Vagina (tissue), 2 donors: Measurements from ENCODE around the gene PHACTR2. TPM values are rescaled to one million over a fixed set of nuclear protein-coding genes. Genes with fewer than 3 reads are reported as not detected.

ENCODE experiments used
- DNase-seq, 2 donors: peaks; one replicate each; pipeline ENCODE4 v3.0.0-alpha.2; 2017; ENCODE audit errors: extremely low spot score in 2 of 2
- H3K27ac ChIP-seq: fragments of 200-600 bp; sonication (generic); one replicate; pipeline ENCODE4 v1.5.1; 2019
- H3K27me3 ChIP-seq: fragments of 200-600 bp; sonication (generic); one replicate; pipeline ENCODE4 v1.5.1; 2019
- H3K36me3 ChIP-seq, 2 donors: fragments of 200-600 bp; sonication (generic); one replicate each; pipeline ENCODE4 v1.5.1; 2017 to 2019
- H3K4me1 ChIP-seq: fragments of 200-600 bp; sonication (generic); one replicate; pipeline ENCODE4 v1.5.1; 2019
- H3K4me3 ChIP-seq, 2 donors: fragments of 200-600 bp; sonication (generic); 1 replicate in 1 of 2; 2 replicates in 1 of 2; pipeline ENCODE4 v1.5.1; 2016 to 2019
- H3K9me3 ChIP-seq: fragments of 200-600 bp; sonication (generic); one replicate; pipeline ENCODE4 v1.5.1; 2019
- CTCF ChIP-seq, 3 experiments: fragments of 450-650 bp in 2 of 3; fragments of 200-600 bp in 1 of 3; sonication (generic) in 1 of 3; IDR thresholded peaks; one replicate each; pipeline ENCODE4 v1.5.1; 2017 to 2019; ENCODE audit warnings: antibody characterized with exemption in 3 of 3, mild to moderate bottlenecking in 2 of 3, moderate library complexity in 2 of 3
- POLR2A ChIP-seq, 2 donors: fragments of 450-650 bp; IDR thresholded peaks; one replicate each; pipeline ENCODE4 v1.6.1; 2017; ENCODE audit warnings: antibody characterized with exemption in 2 of 2, mild to moderate bottlenecking in 2 of 2, moderate library complexity in 2 of 2
- POLR2AphosphoS5 ChIP-seq, 2 donors: sonication (generic); formaldehyde crosslinking; IDR thresholded peaks; one replicate each; pipeline ENCODE4 v1.9.0; 2017; ENCODE audit warnings: antibody characterized with exemption in 2 of 2, mild to moderate bottlenecking in 2 of 2, low read depth in 1 of 2; ENCODE audit not compliant: insufficient read depth in 1 of 2
- intact Hi-C: fragments of 100-400 bp; cut with DNase I; formaldehyde crosslinking; loops from one replicate; pipeline ENCODE4 v1.15.1; 2023
- total RNA-seq: library from RNA; depleted of rRNA; stranded (reverse); fragments of >200 nt; gene quantifications from one replicate; pipeline ENCODE4 v1.2.3, GENCODE V29; 2016

The PHACTR2 gene
- total RNA-seq, 1 donor from 2014 or later, result 61.6 TPM

GRCh38 chr6:143689852-143690251 lies 12.1 kb downstream of the PHACTR2 start:
- no peaks in the 10 kb centered on the region for H3K27me3 ChIP-seq
- H3K36me3 ChIP-seq, result no peaks in the 10 kb centered on the region
- H3K4me1 ChIP-seq, result peaks cover 9% of the 10 kb centered on the region
- H3K9me3 ChIP-seq, result no peaks in the 10 kb centered on the region
- no peak overlapping the region for H3K27ac ChIP-seq
- no peak overlapping the region for H3K4me3 ChIP-seq
- intact Hi-C loops, result no loop called here
- DNase-seq, result no peak
- TF ChIP-seq POLR2AphosphoS5 (IDR thresholded peaks at IDR 0.05; ENCODE audit: insufficient read depth in 1 of 2, low read depth in 1 of 2), result no peak
- TF ChIP-seq CTCF (IDR thresholded peaks at IDR 0.05), result no peak
- TF ChIP-seq POLR2A (IDR thresholded peaks at IDR 0.05), result no peak

GRCh38 chr6:143691155-143691554 lies 13.4 kb downstream of the PHACTR2 start:
- Histone ChIP-seq H3K9me3 (no peaks in the 10 kb centered on the region), H3K27me3 (no peaks in the 10 kb centered on the region), H3K4me3 (no peak overlapping the region), H3K27ac (no peak overlapping the region), H3K36me3 (no peaks in the 10 kb centered on the region), H3K4me1 (peaks cover 22% of the 10 kb centered on the region)
- DNase-seq, result no peak
- intact Hi-C loops, result no loop called here
- no peak for TF ChIP-seq POLR2AphosphoS5 (IDR thresholded peaks at IDR 0.05; ENCODE audit: insufficient read depth in 1 of 2, low read depth in 1 of 2)
- no peak for TF ChIP-seq CTCF (IDR thresholded peaks at IDR 0.05)
- no peak for TF ChIP-seq POLR2A (IDR thresholded peaks at IDR 0.05)

GRCh38 chr6:143691900-143692636 lies 14.3 kb downstream of the PHACTR2 start:
- intact Hi-C loops, result no loop called here
- DNase-seq, result no peak
- H3K4me3 ChIP-seq, result no peak overlapping the region
- H3K9me3 ChIP-seq, result no peaks in the 10 kb centered on the region
- H3K36me3 ChIP-seq, result no peaks in the 10 kb centered on the region
- H3K4me1 ChIP-seq, result peaks cover 23% of the 10 kb centered on the region
- no peaks in the 10 kb centered on the region for H3K27me3 ChIP-seq
- TF ChIP-seq POLR2AphosphoS5 (IDR thresholded peaks at IDR 0.05; ENCODE audit: insufficient read depth in 1 of 2, low read depth in 1 of 2) (no peak), CTCF (IDR thresholded peaks at IDR 0.05) (no peak), POLR2A (IDR thresholded peaks at IDR 0.05) (no peak)
- no peak overlapping the region for H3K27ac ChIP-seq

- Histone ChIP-seq H3K9me3 (no peaks in the 10 kb centered on the region), H3K4me3 (no peak overlapping the region), H3K4me1 (peaks cover 27% of the 10 kb centered on the region), H3K27me3 (no peaks in the 10 kb centered on the region), H3K27ac (no peak overlapping the region), H3K36me3 (no peaks in the 10 kb centered on the region)
- intact Hi-C loops, result no loop called here
- DNase-seq, result no peak
- TF ChIP-seq CTCF (IDR thresholded peaks at IDR 0.05), result no peak
- TF ChIP-seq POLR2AphosphoS5 (IDR thresholded peaks at IDR 0.05; ENCODE audit: insufficient read depth in 1 of 2, low read depth in 1 of 2), result no peak
- TF ChIP-seq POLR2A (IDR thresholded peaks at IDR 0.05), result no peak
Observed at GRCh38 chr6:143692696-143693095, 14.9 kb downstream of the PHACTR2 start.

- Histone ChIP-seq H3K36me3 (no peaks in the 10 kb centered on the region), H3K9me3 (no peaks in the 10 kb centered on the region), H3K4me3 (no peak overlapping the region), H3K27me3 (no peaks in the 10 kb centered on the region), H3K27ac (no peak overlapping the region), H3K4me1 (peaks cover 40% of the 10 kb centered on the region)
- DNase-seq, result no peak
- TF ChIP-seq POLR2A (IDR thresholded peaks at IDR 0.05) (no peak), POLR2AphosphoS5 (IDR thresholded peaks at IDR 0.05; ENCODE audit: insufficient read depth in 1 of 2, low read depth in 1 of 2) (no peak), CTCF (IDR thresholded peaks at IDR 0.05) (no peak)
- intact Hi-C loops, result no loop called here
Observed at GRCh38 chr6:143694013-143694412, 16.2 kb downstream of the PHACTR2 start.
